ENCODE data around the gene TBC1D3K.
"Not testable (repeated sequence)": the region's sequence is repeated elsewhere in the genome, so short reads cannot be mapped to it uniquely, and the experiment has no call there.

Gene TBC1D3K

GRCh38 chr17:37924115-37924514 lies at the start of gene TBC1D3K:
Gene TBC1D3K, plus strand, starts transcription at chr17:37924415. Its CDS starts 1,585 bp downstream, at chr17:37926000.
- intact Hi-C loops (cut with DNase I), result not testable (repeated sequence)

DNA sequence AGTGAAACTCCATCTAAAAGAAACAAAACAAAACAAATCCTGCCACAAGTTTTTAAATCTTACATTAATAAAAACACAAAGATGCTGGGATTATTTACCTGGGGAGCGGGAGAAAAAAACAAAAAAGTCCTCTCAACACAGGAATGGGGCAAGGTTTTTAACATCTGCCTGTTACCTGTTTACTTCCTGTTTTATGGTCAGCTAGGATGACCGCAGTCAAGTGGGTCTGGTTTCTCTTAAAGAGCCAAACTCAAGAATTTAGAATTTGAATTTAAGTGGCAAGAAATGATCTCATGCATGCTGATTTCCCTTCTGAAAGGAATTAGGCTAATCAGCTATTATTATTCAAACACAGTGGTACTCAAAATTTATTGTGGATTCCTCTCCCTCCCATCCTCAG lies 39.7 kb upstream of the TBC1D3K start:
- intact Hi-C loops (cut with DNase I), result no loop called here
- DNase-seq, result no peak

More at GRCh38 chr17:37924115-37924514, at the start of gene TBC1D3K:
- not testable (repeated sequence) for DNase-seq

- intact Hi-C loops (cut with DNase I), result no loop called here
- no peak for DNase-seq
Measured at GRCh38 chr17:37885136-37885535, 39.1 kb upstream of the TBC1D3K start.

DNA sequence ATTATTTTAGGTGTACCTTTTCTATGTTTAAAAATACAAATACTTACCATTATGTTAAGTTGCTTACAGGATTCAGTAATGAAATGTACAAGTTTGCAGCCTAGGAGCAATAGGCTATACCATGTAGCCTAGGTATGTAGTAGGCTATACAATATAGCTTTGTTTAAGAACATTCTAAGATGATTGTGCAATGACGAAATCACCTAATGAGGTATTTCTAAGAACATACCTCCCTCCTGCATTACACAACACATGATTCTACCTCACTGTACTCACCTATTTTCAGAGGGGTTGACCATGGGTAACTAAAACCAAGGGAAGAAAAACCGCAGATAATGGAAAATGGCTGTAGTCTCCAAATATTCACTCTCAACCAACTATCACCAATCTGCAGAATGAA lies 35.3 kb upstream of the TBC1D3K start:
- no peak for DNase-seq
- intact Hi-C loops (cut with DNase I), result no loop called here

GRCh38 chr17:37896961-37897360 lies 27.3 kb upstream of the TBC1D3K start:
- intact Hi-C loops (cut with DNase I); DNase-seq: not testable (repeated sequence)
